HL-60 (cell line): ENCODE measurements around the gene TBCE.

ENCODE experiments used
- DNase-seq, 2 experiments: peaks; one replicate each; pipeline ENCODE4 v3.0.0-alpha.2; 2010 to 2020; ENCODE audit warnings: low read depth in 1 of 2, low spot score in 1 of 2
- H3K27ac ChIP-seq: fragments of 250-450 bp; sonication (Bioruptor Pico); replicated peaks from 2 replicates; pipeline ENCODE4 v1.5.1; 2020; ENCODE audit warnings: mild to moderate bottlenecking, moderate library complexity
- H3K27me3 ChIP-seq: fragments of 250-450 bp; sonication (Bioruptor Pico); 2 replicates; pipeline ENCODE4 v1.5.1; 2021; ENCODE audit warnings: mild to moderate bottlenecking, moderate library complexity; ENCODE audit not compliant: insufficient read depth, poor library complexity, severe bottlenecking
- H3K4me3 ChIP-seq: replicated peaks from 2 replicates; pipeline ENCODE4 v1.5.1; 2011; ENCODE audit warnings: mild to moderate bottlenecking, control low read depth, low read length; ENCODE audit not compliant: insufficient read depth
- GABPA ChIP-seq: IDR thresholded peaks from 2 replicates; pipeline ENCODE4 v1.6.1; 2012; ENCODE audit warnings: low read depth
- POLR2AphosphoS5 ChIP-seq: IDR thresholded peaks from 2 replicates; pipeline ENCODE4 v1.6.1; 2012; ENCODE audit warnings: low read depth
- REST ChIP-seq: IDR thresholded peaks from 2 replicates; pipeline ENCODE4 v1.6.1; 2012; ENCODE audit warnings: low read depth; ENCODE audit not compliant: insufficient replicate concordance
- SPI1 ChIP-seq: IDR thresholded peaks from 2 replicates; pipeline ENCODE4 v1.6.1; 2012; ENCODE audit warnings: low read depth, mild to moderate bottlenecking, borderline replicate concordance
- TF ChIP-seq, protein P1 (sequence below): IDR thresholded peaks from one replicate; pipeline ENCODE4 v1.5.1; 2011; ENCODE audit warnings: low read length, control low read depth, inconsistent platforms; ENCODE audit not compliant: insufficient read depth

TBCE gene

DNA sequence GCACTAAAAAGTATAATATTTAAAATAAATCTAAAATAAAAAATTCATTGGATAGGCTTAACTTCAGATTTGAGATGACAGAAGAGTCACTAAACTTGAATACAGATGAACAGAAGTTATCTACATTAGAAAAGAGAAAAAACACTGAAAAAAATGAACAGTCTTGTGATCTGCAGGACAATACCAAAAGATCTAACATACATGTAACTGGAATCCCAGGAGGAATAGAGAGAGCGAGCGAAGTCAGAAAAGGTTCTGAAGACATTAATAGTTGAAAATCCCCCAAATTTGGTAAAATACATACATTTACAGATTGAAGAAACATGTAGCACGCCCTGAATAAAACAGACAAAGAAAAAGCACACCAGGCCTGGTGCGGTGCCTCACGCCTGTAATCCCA lies 115.9 kb downstream of the TBCE start:
- Histone ChIP-seq H3K27ac (no peak overlapping the region), H3K27me3 (no peaks in the 10 kb centered on the region), H3K4me3 (no peak overlapping the region)
- no peak for DNase-seq
- no peak for TF ChIP-seq GABPA
- no peak for TF ChIP-seq POLR2AphosphoS5

DNA sequence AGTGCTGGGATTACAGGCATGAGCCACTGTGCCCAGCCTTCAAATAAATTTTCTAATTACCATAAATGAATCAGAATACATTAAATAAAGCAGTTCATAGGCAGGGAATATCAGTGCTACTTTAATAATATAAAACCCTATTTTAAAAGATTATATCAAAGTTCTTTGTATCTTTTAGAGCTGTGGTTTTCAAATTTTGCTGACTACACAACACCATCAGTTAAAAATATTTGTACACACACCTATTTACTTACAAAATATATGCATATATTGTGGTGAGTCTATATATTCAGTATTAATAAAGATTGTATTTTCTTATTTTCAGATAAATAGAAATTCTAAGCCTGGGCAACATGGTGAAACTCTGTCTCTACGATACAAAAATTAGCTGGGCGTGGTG lies 118.3 kb downstream of the TBCE start:
- TF ChIP-seq, protein P1, sequence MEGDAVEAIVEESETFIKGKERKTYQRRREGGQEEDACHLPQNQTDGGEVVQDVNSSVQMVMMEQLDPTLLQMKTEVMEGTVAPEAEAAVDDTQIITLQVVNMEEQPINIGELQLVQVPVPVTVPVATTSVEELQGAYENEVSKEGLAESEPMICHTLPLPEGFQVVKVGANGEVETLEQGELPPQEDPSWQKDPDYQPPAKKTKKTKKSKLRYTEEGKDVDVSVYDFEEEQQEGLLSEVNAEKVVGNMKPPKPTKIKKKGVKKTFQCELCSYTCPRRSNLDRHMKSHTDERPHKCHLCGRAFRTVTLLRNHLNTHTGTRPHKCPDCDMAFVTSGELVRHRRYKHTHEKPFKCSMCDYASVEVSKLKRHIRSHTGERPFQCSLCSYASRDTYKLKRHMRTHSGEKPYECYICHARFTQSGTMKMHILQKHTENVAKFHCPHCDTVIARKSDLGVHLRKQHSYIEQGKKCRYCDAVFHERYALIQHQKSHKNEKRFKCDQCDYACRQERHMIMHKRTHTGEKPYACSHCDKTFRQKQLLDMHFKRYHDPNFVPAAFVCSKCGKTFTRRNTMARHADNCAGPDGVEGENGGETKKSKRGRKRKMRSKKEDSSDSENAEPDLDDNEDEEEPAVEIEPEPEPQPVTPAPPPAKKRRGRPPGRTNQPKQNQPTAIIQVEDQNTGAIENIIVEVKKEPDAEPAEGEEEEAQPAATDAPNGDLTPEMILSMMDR = no peak
- TF ChIP-seq GABPA = no peak
- TF ChIP-seq REST = no peak
- TF ChIP-seq SPI1 = no peak
- no peak for TF ChIP-seq POLR2AphosphoS5
- DNase-seq = no peak
- no peak overlapping the region for H3K27ac ChIP-seq
- H3K27me3 ChIP-seq = no peaks in the 10 kb centered on the region
- H3K4me3 ChIP-seq = no peak overlapping the region

- TF ChIP-seq REST = no peak
- no peak for TF ChIP-seq GABPA
- no peak for TF ChIP-seq SPI1
- no peak for TF ChIP-seq POLR2AphosphoS5
- TF ChIP-seq, protein P1 = no peak
- Histone ChIP-seq H3K4me3 (no peak overlapping the region), H3K27ac (no peak overlapping the region), H3K27me3 (no peaks in the 10 kb centered on the region)
- no peak for DNase-seq
Observed at GRCh38 chr1:235486321-235486720, 119.1 kb downstream of the TBCE start.

- Histone ChIP-seq H3K4me3 (no peak overlapping the region), H3K27me3 (no peaks in the 10 kb centered on the region), H3K27ac (no peak overlapping the region)
- TF ChIP-seq POLR2AphosphoS5 (no peak), GABPA (no peak), SPI1 (no peak), REST (no peak)
- TF ChIP-seq, protein P1 = no peak
- no peak for DNase-seq
Observed at GRCh38 chr1:235491644-235492043, 124.4 kb downstream of the TBCE start.
